OCI-LY3 (cell line): ENCODE measurements around the gene TMCC1.

Source experiments
- EZH2phosphoT487 ChIP-seq: fragments of 200-600 bp; shearing (Covaris generic); IDR thresholded peaks from 2 replicates; pipeline ENCODE4 v1.6.1; 2018; ENCODE audit warnings: antibody characterized with exemption, mixed run types, low read depth
- TF ChIP-seq, protein P1 (sequence below): fragments of 200-600, 300-600 bp; sonication (generic); IDR thresholded peaks from 2 replicates; pipeline ENCODE4 v1.5.1; 2014; ENCODE audit warnings: antibody characterized with exemption, low read length, low read depth

DNA sequence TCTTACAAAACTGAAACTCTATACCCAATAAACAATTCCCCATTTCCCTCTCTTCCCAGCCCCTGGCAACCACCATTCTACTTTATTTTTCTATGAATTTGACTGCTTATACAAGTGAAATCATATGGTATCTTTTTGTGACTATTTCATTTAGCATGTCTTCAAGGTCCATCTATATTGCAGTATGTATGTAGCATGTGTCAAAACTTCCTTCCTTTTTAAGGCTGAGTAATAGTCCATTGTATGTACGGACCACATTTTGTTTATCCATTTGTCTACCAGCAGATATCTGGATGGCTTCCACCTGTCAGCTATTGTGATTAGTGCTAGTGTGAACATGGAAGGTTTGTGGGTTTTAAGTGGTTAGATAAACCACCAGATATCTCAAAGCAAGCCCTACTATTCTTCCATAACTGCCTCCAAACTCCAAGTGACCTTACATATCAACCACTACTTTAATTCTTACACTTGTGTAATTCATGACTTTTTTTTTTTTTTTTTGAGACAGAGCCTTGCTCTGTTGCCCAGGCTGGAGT is 134.7 kb downstream of the TMCC1 start:
- TF ChIP-seq, protein P1, sequence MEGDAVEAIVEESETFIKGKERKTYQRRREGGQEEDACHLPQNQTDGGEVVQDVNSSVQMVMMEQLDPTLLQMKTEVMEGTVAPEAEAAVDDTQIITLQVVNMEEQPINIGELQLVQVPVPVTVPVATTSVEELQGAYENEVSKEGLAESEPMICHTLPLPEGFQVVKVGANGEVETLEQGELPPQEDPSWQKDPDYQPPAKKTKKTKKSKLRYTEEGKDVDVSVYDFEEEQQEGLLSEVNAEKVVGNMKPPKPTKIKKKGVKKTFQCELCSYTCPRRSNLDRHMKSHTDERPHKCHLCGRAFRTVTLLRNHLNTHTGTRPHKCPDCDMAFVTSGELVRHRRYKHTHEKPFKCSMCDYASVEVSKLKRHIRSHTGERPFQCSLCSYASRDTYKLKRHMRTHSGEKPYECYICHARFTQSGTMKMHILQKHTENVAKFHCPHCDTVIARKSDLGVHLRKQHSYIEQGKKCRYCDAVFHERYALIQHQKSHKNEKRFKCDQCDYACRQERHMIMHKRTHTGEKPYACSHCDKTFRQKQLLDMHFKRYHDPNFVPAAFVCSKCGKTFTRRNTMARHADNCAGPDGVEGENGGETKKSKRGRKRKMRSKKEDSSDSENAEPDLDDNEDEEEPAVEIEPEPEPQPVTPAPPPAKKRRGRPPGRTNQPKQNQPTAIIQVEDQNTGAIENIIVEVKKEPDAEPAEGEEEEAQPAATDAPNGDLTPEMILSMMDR = no peak
- TF ChIP-seq EZH2phosphoT487 = no peak
